ENCODE results near the gene FGF2. TPM values are rescaled to one million over a fixed set of nuclear protein-coding genes. Genes with fewer than 3 reads are reported as not detected.

Gene FGF2
- total and polyA plus RNA-seq, 2 donors (not counting 1 experiment from before 2014, with no cell fraction given), result 0.13 TPM; not detected in 1

- CTCF ChIA-PET, result no interaction called here
- no peak for TF ChIP-seq CTCF (IDR thresholded peaks at IDR 0.05)
- TF ChIP-seq EZH2 (IDR thresholded peaks at IDR 0.05; ENCODE audit: borderline replicate concordance, insufficient read depth, low read depth, low read length, poor library complexity, severe bottlenecking), result no peak
- H2AFZ ChIP-seq (ENCODE audit: insufficient read depth, low read depth, low read length, poor library complexity, severe bottlenecking), result no peak overlapping the region
These were observed 2.0 kb upstream of the FGF2 start for GRCh38 chr4:122824616-122825015.

GRCh38 chr4:122826079-122826527 is 528 bp upstream of the FGF2 start:
- peaks cover 71% of the 10 kb centered on the region for H3K27me3 Mint-ChIP-seq
- H3K9ac ChIP-seq (ENCODE audit: low read length), result no peak overlapping the region

More at GRCh38 chr4:122824616-122825015, 2.0 kb upstream of the FGF2 start:
- peaks cover 17 to 18% of the 10 kb centered on the region in 2 donors for H3K4me1 ChIP-seq (ENCODE audit: control insufficient read depth in 2 of 2, insufficient read depth in 2 of 2, low read length in 2 of 2)
- whole genome bisulfite sequencing (ENCODE audit: insufficient coverage), result 100% methylated on average over 1 of the region's 2 CpGs
- H3K79me2 ChIP-seq (ENCODE audit: control insufficient read depth, insufficient read depth, low read length), result no peaks in the 10 kb centered on the region
- H3K27me3 Mint-ChIP-seq, result peaks cover 62% of the 10 kb centered on the region
- no peaks in the 10 kb centered on the region for H4K20me1 ChIP-seq (ENCODE audit: control insufficient read depth, insufficient read depth, low read length, poor library complexity, severe bottlenecking)
- DNase-seq, result peak; percentile 9
- POLR2A ChIA-PET, result no interaction called here
- no peak overlapping the region for H3K27ac ChIP-seq (ENCODE audit: low read length in 2 of 2)
- H3K36me3 ChIP-seq (replicated peaks in 1 of 2; ENCODE audit: control extremely low read depth in 1 of 2, control insufficient read depth in 1 of 2, extremely low read depth in 1 of 2, insufficient read depth in 2 of 2, low read length in 1 of 2), result no peaks in the 10 kb centered on the region
- no peaks in the 10 kb centered on the region for H3K9me3 Mint-ChIP-seq (ENCODE audit: insufficient read depth)
- no peak overlapping the region for H3K4me3 ChIP-seq (ENCODE audit: control extremely low read depth in 1 of 5, extremely low read depth in 1 of 5, insufficient read depth in 1 of 5, low read depth in 2 of 5, low read length in 4 of 5)
- ATAC-seq (ENCODE audit: low read depth), result no peak
- intact Hi-C loops (cut with micrococcal nuclease), result loop anchor here (5.0 kb wide), 2 partner anchors 62 to 98 kb away; partner anchors contain the start of gene NUDT6
- H3K4me2 ChIP-seq (replicated peaks; ENCODE audit: low read depth, low read length, poor library complexity, severe bottlenecking), result no peak overlapping the region
- H3K4me1 Mint-ChIP-seq, result peaks cover 19% of the 10 kb centered on the region
- H3K27ac Mint-ChIP-seq, result no peak overlapping the region
- no peak overlapping the region for H3K9ac ChIP-seq (ENCODE audit: low read length)
- H3K9me3 ChIP-seq (ENCODE audit: control extremely low read depth in 1 of 3, control insufficient read depth in 2 of 3, insufficient read depth in 1 of 3, low read length in 2 of 3), result peaks cover 0 to 10% (median 3%) of the 10 kb centered on the region in 3 donors
- no peak overlapping the region for H3K4me3 Mint-ChIP-seq
- peaks cover 3 to 47% (median 35%) of the 10 kb centered on the region in 4 experiments for H3K27me3 ChIP-seq (replicated peaks in 1 of 4; ENCODE audit: control extremely low read depth in 1 of 4, control insufficient read depth in 3 of 4, insufficient read depth in 4 of 4, low read length in 3 of 4)

More at GRCh38 chr4:122826079-122826527, 528 bp upstream of the FGF2 start:
- H3K27ac ChIP-seq (ENCODE audit: low read length in 2 of 2), result no peak overlapping the region
- peak overlapping the region; percentile 94 for H3K4me2 ChIP-seq (replicated peaks; ENCODE audit: low read depth, low read length, poor library complexity, severe bottlenecking)
- Mint-ChIP-seq H3K4me1 (peaks cover 19% of the 10 kb centered on the region), H3K4me3 (peak overlapping the region; percentile 75), H3K27ac (no peak overlapping the region), H3K9me3 (ENCODE audit: insufficient read depth) (no peaks in the 10 kb centered on the region)
- no peak for TF ChIP-seq CTCF (IDR thresholded peaks at IDR 0.05)
- TF ChIP-seq EZH2 (IDR thresholded peaks at IDR 0.05; ENCODE audit: borderline replicate concordance, insufficient read depth, low read depth, low read length, poor library complexity, severe bottlenecking), result no peak
- peaks cover 3 to 57% (median 42%) of the 10 kb centered on the region in 4 experiments for H3K27me3 ChIP-seq (replicated peaks in 1 of 4; ENCODE audit: control extremely low read depth in 1 of 4, control insufficient read depth in 3 of 4, insufficient read depth in 4 of 4, low read length in 3 of 4)
- no peaks in the 10 kb centered on the region for H3K79me2 ChIP-seq (ENCODE audit: control insufficient read depth, insufficient read depth, low read length)
- H3K9me3 ChIP-seq (ENCODE audit: control extremely low read depth in 1 of 3, control insufficient read depth in 2 of 3, insufficient read depth in 1 of 3, low read length in 2 of 3), result peaks cover 0 to 10% (median 3%) of the 10 kb centered on the region in 3 donors
- H4K20me1 ChIP-seq (ENCODE audit: control insufficient read depth, insufficient read depth, low read length, poor library complexity, severe bottlenecking), result no peaks in the 10 kb centered on the region
- CTCF ChIA-PET, result no interaction called here
- peaks cover 17 to 18% of the 10 kb centered on the region in 2 donors for H3K4me1 ChIP-seq (ENCODE audit: control insufficient read depth in 2 of 2, insufficient read depth in 2 of 2, low read length in 2 of 2)
- intact Hi-C loops (cut with micrococcal nuclease), result loop anchor here (2.0 to 5.0 kb wide), 3 partner anchors 64 to 96 kb away; partner anchors contain the start of genes BBS12 and NUDT6
- H2AFZ ChIP-seq (ENCODE audit: insufficient read depth, low read depth, low read length, poor library complexity, severe bottlenecking), result no peak overlapping the region
- no peak overlapping the region for H3K4me3 ChIP-seq (ENCODE audit: control extremely low read depth in 1 of 5, extremely low read depth in 1 of 5, insufficient read depth in 1 of 5, low read depth in 2 of 5, low read length in 4 of 5)
- 69% methylated on average over 18 of the region's 18 CpGs for WGBS (ENCODE audit: insufficient coverage)
- H3K36me3 ChIP-seq (replicated peaks in 1 of 2; ENCODE audit: control extremely low read depth in 1 of 2, control insufficient read depth in 1 of 2, extremely low read depth in 1 of 2, insufficient read depth in 2 of 2, low read length in 1 of 2), result no peaks in the 10 kb centered on the region
- DNase-seq, result no peak
- POLR2A ChIA-PET, result no interaction called here
- ATAC-seq (ENCODE audit: low read depth), result no peak
